ENCODE results near the gene PMS2.

GRCh38 chr7:6049780-6050179 is 40.9 kb upstream of the PMS2 start:
- TF ChIP-seq CTCF (IDR thresholded peaks at IDR 0.05) = no peak
- TF ChIP-seq POLR2A (IDR thresholded peaks at IDR 0.05) = no peak

Data from prostate gland (tissue), 2 donors.